ENCODE data around the gene GMCL1. TPM values are rescaled to one million over a fixed set of nuclear protein-coding genes. Genes with fewer than 3 reads are reported as not detected.

Gene GMCL1
- total and polyA plus RNA-seq, 2 of the 13 experiments (the other 11 are each of a cell fraction or from before 2014, with no cell fraction given): 18.7 to 24.0 TPM

DNA sequence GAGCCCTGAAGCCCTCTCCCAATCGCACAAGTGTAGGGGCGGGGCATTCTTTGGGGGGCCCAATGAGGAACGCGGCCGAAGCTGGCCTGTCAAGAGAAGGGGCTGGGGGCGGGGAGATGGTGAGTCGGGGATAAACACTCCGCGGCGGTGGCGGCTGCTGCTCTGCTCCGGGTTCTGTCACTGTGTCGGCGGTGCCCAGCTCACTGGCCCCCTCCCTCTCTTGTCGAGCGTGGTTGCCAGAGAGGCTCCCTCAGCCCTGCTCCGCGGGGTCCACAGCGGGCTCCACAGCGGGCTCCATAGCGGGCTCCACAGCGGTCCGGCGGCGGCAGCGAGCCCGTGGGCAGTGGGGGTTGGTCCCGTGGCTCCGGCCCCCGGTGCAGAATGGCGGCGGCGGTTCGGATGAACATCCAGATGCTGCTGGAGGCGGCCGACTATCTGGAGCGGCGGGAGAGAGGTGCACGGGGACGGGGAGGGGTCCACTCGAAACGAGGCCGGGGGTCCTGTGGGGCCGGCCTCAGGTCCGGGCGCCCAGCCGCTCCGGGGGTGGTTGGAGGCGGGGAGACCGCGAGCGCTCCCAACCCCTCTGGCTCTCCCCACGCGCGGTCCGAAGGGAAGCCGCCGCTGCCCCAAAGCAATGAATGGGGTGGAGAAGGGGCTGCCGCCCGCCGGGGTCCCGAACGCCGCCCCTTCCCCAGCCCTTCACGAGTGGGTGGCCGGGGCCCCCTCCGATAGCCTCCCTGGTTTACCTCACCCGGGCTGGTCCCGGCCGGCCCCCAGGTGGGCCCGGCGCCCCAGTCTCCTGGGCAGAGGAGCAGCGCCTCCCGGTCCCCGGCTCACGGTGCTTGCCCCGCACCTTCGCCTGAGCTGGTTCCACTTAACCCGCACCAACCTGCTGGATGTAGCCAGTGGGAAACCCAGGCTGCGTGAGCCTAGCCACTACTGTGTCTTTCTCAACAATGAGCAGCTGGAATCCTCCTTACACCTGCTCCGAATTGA, 85.8 kb downstream of the GMCL1 start, which contains the start of gene MXD1 (continued):
- TF ChIP-seq, protein P1, sequence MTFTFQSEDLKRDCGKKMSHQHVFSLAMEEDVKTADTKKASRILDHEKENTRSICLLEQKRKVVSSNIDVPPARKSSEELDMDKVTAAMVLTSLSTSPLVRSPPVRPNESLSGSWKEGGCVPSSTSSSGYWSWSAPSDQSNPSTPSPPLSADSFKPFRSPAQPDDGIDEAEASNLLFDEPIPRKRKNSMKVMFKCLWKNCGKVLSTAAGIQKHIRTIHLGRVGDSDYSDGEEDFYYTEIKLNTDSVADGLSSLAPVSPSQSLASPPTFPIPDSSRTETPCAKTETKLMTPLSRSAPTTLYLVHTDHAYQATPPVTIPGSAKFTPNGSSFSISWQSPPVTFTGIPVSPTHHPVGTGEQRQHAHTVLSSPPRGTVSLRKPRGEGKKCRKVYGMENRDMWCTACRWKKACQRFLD (CRISPR knock-in tag; IDR thresholded peaks at IDR 0.05; ENCODE audit: borderline replicate concordance): no peak
- TF ChIP-seq AFF4 (CRISPR knock-in tag; IDR thresholded peaks at IDR 0.05): 0 out of 2 replicates have a peak, but pooled peaks have one; percentile 28
- TF ChIP-seq MED1 (CRISPR knock-in tag; IDR thresholded peaks at IDR 0.05): 0 out of 2 replicates have a peak, but pooled peaks have one; percentile 8
- TF ChIP-seq, protein P2, sequence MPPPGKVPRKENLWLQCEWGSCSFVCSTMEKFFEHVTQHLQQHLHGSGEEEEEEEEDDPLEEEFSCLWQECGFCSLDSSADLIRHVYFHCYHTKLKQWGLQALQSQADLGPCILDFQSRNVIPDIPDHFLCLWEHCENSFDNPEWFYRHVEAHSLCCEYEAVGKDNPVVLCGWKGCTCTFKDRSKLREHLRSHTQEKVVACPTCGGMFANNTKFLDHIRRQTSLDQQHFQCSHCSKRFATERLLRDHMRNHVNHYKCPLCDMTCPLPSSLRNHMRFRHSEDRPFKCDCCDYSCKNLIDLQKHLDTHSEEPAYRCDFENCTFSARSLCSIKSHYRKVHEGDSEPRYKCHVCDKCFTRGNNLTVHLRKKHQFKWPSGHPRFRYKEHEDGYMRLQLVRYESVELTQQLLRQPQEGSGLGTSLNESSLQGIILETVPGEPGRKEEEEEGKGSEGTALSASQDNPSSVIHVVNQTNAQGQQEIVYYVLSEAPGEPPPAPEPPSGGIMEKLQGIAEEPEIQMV (CRISPR knock-in tag; IDR thresholded peaks at IDR 0.05; ENCODE audit: low read depth): no peak; the same call in 1 of the 2 replicates
- no peak; the same call in 1 of the 2 replicates for TF ChIP-seq SALL1 (CRISPR knock-in tag; IDR thresholded peaks at IDR 0.05)
- TF ChIP-seq PRDM15 (CRISPR knock-in tag; IDR thresholded peaks at IDR 0.05): no peak
- TF ChIP-seq ESRRA (CRISPR knock-in tag; IDR thresholded peaks at IDR 0.05; ENCODE audit: low read depth): no peak
- no peak for TF ChIP-seq ZMYM3 (CRISPR knock-in tag; IDR thresholded peaks at IDR 0.05)
- no peak for TF ChIP-seq BRD4 (CRISPR knock-in tag; IDR thresholded peaks at IDR 0.05)
- 0 out of 2 replicates have a peak, but pooled peaks have one; percentile 16 for TF ChIP-seq ZNF430 (CRISPR knock-in tag; IDR thresholded peaks at IDR 0.05)
- TF ChIP-seq LCORL (IDR thresholded peaks at IDR 0.05): no peak
- TF ChIP-seq LCORL (CRISPR knock-in tag; IDR thresholded peaks at IDR 0.05): 0 out of 2 replicates have a peak, but pooled peaks have one; percentile 58
- TF ChIP-seq HOXA3 (CRISPR knock-in tag; IDR thresholded peaks at IDR 0.05): no peak; the same call in 1 of the 2 replicates
- peak; percentile 42; the same call in 1 of the 2 replicates for TF ChIP-seq ZSCAN21 (CRISPR knock-in tag; IDR thresholded peaks at IDR 0.05; ENCODE audit: borderline replicate concordance)
